ENCODE data around the gene MZB1. TPM values are rescaled to one million over a fixed set of nuclear protein-coding genes. Genes with fewer than 3 reads are reported as not detected.

The MZB1 gene
- polyA plus RNA-seq, 1 donor from 2014 or later = not detected

GRCh38 chr5:139401546-139401945 is 11.8 kb upstream of the MZB1 start:
- Histone ChIP-seq H3K36me3 (ENCODE audit: insufficient read depth, low read length) (no peaks in the 10 kb centered on the region), H3K79me2 (replicated peaks; ENCODE audit: insufficient read depth, low read length) (no peaks in the 10 kb centered on the region), H3K9me2 (ENCODE audit: insufficient read depth, low read length) (no peaks in the 10 kb centered on the region), H4K20me1 (ENCODE audit: insufficient read depth) (no peaks in the 10 kb centered on the region), H3K27ac (ENCODE audit: low read length) (no peak overlapping the region), H3K4me2 (ENCODE audit: low read length) (no peak overlapping the region), H2AFZ (ENCODE audit: low read depth, low read length) (no peak overlapping the region), H3K4me3 (ENCODE audit: low read length) (no peak overlapping the region), H3F3A (ENCODE audit: insufficient read depth, low read length, poor library complexity, severe bottlenecking) (no peaks in the 10 kb centered on the region), H3K9ac (ENCODE audit: low read length) (no peak overlapping the region), H3K27me3 (ENCODE audit: insufficient read depth, low read depth, low read length) (no peaks in the 10 kb centered on the region), H3K9me3 (ENCODE audit: low read length) (no peaks in the 10 kb centered on the region)
- no peak for TF ChIP-seq POLR2AphosphoS5 (IDR thresholded peaks at IDR 0.05)
- no peak for TF ChIP-seq RAD21 (conservative IDR thresholded peaks at IDR 0.05)
- TF ChIP-seq MXI1 (conservative IDR thresholded peaks at IDR 0.05; ENCODE audit: poor library complexity, severe bottlenecking) = no peak
- no peak for TF ChIP-seq EP300 (conservative IDR thresholded peaks at IDR 0.05; ENCODE audit: poor library complexity, severe bottlenecking)

DNA sequence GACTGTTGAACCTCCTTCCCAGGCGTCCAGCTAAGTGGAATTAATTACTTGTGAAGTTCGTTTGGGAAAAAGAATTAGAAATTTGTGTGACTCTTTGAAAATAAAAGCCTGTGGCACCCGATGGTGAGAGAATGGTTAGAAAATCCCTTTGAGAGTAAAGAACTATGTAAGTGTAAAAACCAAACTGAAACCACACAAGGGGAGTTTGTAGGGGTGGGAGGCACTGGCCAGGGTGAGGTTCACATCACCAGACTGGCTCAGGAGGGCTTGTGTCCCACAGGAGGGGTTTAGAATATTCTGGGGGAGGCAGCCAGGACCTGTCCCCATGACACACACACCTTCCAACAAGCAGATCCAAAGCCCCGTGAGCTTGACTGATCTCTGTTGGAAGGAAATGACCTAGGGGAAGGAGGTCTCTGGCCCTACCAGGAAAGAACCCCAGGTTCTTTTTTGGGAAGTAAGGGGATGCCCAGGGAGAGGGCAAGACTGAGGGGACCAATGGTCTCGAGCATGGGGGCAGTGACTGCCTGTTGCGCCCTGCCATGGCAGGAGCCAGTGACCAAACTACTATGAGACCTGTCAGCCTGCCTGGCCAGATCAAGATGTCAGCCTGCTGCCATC is 9.9 kb upstream of the MZB1 start:
- Histone ChIP-seq H3K79me2 (replicated peaks; ENCODE audit: insufficient read depth, low read length) (no peaks in the 10 kb centered on the region), H3K36me3 (ENCODE audit: insufficient read depth, low read length) (no peaks in the 10 kb centered on the region), H3K4me2 (ENCODE audit: low read length) (no peak overlapping the region), H2AFZ (ENCODE audit: low read depth, low read length) (no peak overlapping the region), H3K27ac (ENCODE audit: low read length) (no peak overlapping the region), H3K27me3 (ENCODE audit: insufficient read depth, low read depth, low read length) (peaks cover 15% of the 10 kb centered on the region), H3F3A (ENCODE audit: insufficient read depth, low read length, poor library complexity, severe bottlenecking) (no peaks in the 10 kb centered on the region), H3K9ac (ENCODE audit: low read length) (no peak overlapping the region), H3K9me3 (ENCODE audit: low read length) (no peaks in the 10 kb centered on the region), H3K9me2 (ENCODE audit: insufficient read depth, low read length) (no peaks in the 10 kb centered on the region), H4K20me1 (ENCODE audit: insufficient read depth) (no peaks in the 10 kb centered on the region), H3K4me3 (ENCODE audit: low read length) (no peak overlapping the region)
- TF ChIP-seq EP300 (conservative IDR thresholded peaks at IDR 0.05; ENCODE audit: poor library complexity, severe bottlenecking) = no peak
- no peak for TF ChIP-seq TAF1 (IDR thresholded peaks at IDR 0.05; ENCODE audit: low read depth)
- no peak for TF ChIP-seq EZH2 (IDR thresholded peaks at IDR 0.05; ENCODE audit: borderline replicate concordance, insufficient read depth, low read length, poor library complexity, severe bottlenecking)
- no peak for TF ChIP-seq RAD21 (conservative IDR thresholded peaks at IDR 0.05)
- no peak for TF ChIP-seq POLR2AphosphoS5 (IDR thresholded peaks at IDR 0.05)
- no peak for TF ChIP-seq MXI1 (conservative IDR thresholded peaks at IDR 0.05; ENCODE audit: poor library complexity, severe bottlenecking)
- TF ChIP-seq, protein P1, sequence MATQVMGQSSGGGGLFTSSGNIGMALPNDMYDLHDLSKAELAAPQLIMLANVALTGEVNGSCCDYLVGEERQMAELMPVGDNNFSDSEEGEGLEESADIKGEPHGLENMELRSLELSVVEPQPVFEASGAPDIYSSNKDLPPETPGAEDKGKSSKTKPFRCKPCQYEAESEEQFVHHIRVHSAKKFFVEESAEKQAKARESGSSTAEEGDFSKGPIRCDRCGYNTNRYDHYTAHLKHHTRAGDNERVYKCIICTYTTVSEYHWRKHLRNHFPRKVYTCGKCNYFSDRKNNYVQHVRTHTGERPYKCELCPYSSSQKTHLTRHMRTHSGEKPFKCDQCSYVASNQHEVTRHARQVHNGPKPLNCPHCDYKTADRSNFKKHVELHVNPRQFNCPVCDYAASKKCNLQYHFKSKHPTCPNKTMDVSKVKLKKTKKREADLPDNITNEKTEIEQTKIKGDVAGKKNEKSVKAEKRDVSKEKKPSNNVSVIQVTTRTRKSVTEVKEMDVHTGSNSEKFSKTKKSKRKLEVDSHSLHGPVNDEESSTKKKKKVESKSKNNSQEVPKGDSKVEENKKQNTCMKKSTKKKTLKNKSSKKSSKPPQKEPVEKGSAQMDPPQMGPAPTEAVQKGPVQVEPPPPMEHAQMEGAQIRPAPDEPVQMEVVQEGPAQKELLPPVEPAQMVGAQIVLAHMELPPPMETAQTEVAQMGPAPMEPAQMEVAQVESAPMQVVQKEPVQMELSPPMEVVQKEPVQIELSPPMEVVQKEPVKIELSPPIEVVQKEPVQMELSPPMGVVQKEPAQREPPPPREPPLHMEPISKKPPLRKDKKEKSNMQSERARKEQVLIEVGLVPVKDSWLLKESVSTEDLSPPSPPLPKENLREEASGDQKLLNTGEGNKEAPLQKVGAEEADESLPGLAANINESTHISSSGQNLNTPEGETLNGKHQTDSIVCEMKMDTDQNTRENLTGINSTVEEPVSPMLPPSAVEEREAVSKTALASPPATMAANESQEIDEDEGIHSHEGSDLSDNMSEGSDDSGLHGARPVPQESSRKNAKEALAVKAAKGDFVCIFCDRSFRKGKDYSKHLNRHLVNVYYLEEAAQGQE (IDR thresholded peaks at IDR 0.05; ENCODE audit: borderline replicate concordance) = no peak
- no peak for TF ChIP-seq SMC3 (conservative IDR thresholded peaks at IDR 0.05; ENCODE audit: poor library complexity)
- TF ChIP-seq CTCF (IDR thresholded peaks at IDR 0.05; ENCODE audit: poor library complexity, severe bottlenecking) = no peak

All from neural cell (in vitro differentiated cells).